Measurements from ENCODE around the gene UBR2.
"Not testable (repeated sequence)": the region's sequence is repeated elsewhere in the genome, so short reads cannot be mapped to it uniquely, and the experiment has no call there.

UBR2 gene

DNA sequence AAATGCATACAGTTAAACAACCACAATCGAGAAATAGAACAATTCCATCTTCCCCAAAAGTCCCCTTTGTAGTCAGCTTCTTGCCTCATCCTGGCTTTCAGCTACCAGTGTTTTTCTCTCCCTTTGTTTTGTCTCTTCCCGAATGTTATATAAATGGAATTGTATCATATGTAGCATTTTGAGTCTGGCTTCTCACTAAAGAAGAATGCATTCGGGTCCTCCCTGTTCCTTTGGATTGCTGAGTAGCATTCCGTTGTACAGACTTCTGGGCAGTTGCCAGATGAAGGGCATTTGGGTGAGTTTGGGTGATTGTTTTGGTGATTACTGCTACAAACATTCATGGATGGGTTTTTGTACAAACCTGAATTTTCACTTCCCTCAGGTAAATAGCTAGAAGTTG is 130.8 kb downstream of the UBR2 start:
- DNase-seq, result peak; percentile 57

DNA sequence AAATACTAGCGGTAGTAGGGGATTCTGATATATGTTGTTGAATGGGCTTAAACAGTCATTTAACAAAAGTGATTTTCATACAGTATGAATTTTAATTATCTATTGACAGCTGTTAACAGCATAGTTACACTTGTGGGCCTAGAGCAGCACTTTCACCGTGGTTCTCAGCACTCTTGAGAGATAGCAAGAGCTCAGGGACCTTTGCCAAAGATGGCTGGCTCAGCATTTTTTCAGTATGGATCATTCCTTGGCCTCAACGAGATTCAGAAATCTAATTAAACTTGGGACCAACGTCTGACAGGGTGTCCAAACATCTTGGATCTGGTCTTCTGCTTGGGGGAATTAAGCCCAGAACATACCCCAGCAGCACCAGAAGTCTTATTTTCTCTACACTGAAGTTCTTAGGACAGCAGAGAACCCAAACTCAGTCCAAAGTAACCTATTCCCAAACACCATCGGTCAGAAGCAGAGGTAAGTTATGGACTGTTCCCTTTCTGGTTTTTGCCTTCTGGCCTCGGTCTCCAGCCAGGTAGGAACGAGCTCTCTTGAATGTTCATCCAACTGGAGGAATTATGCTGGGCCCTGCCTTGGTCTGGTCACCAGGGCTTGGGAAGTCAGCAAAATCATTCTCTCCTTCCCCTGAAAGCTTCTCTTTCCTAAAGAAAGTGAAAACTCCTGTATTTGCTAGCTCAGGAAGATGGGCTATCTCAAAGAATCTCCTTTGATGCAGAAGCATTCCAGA is 132.9 kb downstream of the UBR2 start:
- DNase-seq, result no peak

DNA sequence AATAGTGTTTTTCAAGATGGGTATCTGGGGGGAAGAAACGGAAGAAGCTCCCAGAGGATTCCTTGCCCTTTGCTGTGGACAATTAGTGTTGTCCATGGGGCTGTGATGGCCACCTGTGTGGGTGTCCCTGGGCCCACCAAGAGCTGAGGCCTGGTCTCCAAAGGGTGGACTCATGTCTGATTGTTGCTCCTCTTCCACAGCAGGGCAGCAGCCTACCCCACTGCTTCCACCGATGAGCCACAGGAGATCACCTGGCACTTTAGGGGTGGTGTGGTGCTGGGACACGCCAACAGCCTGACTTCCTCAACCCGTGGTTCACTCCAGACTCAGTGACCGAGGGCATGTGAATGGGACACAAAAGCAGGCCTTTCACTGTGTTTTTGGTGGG is 133.4 kb downstream of the UBR2 start:
- DNase-seq, result no peak

DNA sequence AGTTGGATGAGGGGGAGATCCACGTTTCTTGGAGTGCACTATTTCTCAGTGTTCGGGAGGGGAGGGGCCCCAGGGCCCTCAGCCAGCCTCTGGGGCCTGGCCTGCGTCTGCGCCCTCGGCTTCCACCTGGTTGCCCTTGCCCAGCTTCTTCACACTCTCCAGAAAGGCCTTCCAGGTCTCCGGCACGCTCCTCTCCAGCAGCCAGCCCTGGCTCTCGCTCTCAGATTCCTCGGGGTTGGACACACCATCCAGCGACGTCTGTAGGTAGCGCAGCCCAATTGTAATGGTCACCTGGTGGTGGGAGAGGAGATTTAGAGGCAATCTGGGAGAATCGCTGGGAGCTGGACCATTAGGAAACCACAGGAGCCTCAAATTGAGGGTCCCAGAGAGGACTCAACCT is 134.4 kb downstream of the UBR2 start:
- no peak for DNase-seq

DNA sequence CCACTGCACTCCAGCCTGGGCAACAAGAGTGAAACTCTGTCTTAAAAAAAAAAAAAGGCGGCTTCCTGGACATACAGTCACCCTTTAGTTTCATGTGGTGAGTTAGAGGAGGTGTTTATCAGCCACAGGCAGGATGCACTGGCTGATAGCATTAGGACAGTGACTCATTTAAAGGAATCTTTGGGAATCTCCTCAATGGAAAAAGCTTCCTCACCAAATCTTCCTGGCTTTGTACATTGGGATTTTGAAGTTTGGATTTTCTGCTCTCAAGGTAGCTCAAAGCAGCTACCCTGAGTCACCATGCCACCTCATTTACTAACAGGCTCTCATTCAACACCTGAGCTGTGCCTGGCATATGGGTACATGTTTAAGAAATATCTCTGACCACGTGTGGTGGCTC is 138.4 kb downstream of the UBR2 start:
- DNase-seq, result peak; percentile 89

DNA sequence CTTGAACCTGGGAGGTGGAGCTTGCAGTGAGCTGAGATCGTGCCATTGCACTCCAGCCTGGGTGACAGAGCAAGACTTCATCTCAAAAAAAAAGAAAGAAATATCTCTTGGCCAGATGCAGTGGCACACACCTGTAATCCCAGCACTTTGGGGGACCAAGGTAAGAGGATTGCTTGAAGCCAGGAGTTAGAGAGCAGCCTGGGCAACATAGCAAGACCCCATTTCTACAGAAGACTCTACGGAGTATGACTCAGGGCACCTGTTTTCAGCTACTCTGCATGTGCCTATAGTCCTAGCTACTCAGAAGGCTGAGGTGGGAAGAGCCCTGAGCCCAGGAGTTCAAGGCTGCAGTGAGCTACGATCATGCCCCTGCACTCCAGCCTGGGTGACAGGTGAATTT is 139.0 kb downstream of the UBR2 start:
- not testable (repeated sequence) for DNase-seq

DNA sequence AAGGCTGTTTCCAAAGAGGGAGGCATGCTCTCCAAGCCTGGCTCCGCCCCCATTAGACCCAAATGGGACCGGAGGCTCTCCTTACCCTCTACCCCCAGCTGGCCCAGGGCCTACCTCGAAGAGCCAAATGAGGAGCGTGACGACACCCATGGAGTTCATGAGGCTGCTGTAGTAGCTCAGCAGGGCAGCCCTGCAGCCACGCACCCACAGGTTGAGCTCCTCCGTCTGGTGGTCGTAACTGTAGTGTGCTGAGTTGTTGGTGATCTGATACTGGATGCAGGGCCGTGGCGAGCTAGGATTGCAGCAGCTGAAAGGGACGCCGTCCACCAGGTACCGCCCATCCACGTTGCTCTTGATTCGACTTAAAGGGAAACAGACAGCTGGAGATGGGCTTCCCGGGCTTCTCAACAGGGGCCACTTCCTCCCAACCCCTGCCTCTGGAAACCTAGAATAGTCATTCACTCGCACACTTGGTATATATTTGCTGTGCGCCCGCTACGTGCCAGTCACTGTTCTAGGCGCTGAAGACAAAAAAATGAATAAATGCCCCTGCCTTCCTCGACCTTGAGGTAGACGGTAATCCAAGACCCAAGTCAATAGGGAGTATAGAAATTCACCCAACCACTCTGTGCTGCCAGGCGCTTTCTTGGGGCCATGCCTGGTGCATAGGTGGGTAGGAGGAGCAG is 140.6 kb downstream of the UBR2 start:
- DNase-seq, result no peak

DNA sequence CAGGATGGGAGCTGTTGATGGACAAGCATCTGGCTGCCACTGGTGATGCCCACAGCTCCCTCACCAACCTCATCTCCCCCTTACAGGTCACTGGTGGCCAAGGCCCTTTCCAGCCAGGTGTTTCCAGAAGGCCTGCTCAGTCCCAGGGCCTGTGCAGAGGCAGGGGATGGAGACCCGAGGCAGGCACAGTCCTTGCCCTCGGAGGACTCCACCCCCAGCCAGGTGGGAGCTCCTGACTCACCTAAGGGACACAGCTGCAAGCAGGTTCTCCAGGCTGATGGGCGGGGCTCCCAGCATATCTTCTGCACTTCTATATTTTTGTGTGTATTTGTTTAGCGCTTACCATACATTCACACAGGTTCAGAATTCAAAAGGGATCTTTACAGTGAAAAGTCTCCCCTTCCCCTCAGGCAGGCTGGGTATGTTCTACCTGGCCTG is 141.1 kb downstream of the UBR2 start:
- no peak for DNase-seq

DNA sequence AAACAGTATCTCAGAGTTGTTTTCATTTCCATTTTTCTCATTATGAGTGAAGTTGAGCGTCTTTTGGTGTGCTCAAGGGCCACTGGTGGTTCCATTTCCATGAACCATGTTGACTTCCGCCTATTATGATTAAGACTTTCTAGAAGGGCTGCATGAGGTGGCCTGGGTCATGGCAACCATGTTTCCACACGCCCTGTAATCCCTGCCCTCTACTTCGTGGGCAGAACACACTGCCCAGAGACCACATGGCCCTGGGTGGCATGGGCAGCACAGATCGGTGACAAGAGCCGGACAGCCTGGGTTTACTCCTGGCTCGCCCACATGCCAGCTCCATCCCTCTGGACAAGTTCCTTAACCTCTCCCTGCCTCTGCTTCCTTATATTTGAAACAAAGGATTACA is 143.8 kb downstream of the UBR2 start:
- no peak for DNase-seq

DNA sequence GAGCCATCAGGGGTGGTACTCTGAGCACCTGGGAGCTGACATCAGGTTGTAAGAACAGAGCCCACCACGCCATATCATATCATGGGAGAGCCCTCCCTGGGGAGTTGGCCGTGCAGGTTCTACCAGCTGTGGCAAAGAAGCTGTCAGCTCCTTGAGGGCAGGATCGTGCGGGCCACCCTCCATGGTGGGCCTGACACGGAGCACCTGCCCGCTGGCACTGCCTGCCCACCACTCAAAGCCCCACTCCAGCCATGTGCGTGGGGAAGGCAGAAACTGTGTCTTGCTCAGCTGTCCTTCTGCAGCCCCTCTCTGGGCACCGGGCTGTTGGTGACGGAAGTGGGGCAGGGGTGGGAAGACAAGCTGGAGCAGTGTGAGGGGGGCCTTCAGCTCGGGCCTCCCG is 144.3 kb downstream of the UBR2 start:
- DNase-seq, result no peak

DNA sequence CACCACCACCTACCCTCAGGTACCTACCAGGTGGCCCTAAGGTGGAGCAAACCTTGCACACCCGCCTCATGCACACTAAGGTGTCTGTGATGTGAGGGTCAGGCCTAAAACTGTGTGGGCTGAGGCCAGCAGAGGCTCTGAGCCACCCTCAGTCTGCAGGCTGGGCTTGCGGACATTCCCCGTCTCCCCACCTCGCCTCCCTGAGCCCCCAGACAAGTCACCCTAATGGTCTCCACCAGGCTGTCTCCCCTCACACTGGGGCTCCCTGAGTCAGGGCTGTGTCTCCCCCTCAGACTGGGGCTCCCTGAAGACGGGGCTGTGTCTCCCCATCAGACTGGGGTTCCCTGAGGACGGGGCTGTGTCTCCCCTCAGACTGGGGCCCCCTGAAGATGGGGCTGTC is 146.0 kb downstream of the UBR2 start:
- no peak for DNase-seq

DNA sequence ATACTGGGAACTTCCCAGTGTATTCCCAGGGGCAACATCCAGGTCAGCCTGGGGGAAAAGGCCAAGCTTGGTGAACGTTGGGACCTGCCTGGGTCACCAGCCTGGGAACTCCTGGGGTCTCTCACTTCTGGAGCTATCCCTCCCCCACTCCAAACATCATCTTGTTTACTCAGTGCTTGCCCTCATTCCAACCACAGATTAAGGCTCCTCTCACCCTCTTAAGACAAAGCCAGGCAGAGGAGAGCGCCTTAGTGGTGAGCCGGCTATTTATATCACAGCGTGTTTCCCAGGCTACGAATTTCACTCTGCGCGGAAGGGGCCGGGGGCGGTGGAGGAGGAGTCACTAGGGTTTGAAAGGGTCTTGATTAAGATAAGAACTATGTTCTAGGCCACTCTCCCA is 146.5 kb downstream of the UBR2 start:
- DNase-seq, result no peak

DNA sequence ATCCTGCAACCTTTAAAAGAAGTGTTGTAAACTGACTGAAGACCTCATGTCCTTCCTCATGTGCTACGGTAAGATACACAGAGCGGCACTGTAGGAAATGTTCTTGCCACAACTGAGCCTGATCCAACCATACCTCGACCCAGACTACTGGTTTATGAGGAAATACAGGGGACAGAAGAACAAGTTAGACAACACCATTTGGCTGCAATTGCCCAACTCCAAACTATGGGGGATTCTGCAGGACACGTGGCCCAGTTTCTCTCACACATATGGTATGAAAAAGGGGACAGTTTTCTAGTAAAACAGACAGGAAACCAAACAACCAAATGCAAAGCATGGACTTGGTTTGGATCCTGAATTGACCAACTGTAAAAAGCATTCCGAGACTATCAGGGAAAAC is 148.1 kb downstream of the UBR2 start:
- no peak for DNase-seq

DNA sequence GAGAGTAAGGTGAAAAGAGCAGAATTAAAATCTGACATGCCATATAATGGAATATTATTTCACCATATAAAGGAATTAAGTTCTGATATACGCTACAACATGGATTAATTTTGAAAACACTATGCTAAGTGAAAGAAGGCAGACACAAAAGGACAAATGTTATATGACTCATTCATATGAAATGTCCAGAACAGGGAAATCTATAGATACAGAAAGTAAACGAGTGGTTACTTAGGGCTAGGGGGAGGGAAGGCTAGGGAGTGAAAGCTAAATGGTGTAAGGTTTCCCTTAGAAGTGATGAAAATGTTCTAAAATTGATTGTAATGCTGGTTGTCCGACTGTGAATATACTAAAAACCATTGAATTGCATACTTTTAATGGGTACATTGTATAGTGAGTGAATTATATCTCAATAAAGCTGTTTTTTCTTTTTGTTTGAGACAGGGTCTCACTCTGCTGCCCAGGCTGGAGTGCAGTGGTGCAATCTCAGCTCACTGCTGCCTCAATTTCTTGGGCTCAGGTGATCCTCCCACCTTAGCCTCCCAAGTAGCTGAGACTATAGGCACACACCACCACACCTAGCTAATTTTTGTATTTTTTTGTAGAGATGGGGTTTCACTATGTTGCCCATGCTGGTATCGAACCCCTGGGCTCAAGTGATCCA is 150.4 kb downstream of the UBR2 start:
- peak; percentile 45 for DNase-seq

DNA sequence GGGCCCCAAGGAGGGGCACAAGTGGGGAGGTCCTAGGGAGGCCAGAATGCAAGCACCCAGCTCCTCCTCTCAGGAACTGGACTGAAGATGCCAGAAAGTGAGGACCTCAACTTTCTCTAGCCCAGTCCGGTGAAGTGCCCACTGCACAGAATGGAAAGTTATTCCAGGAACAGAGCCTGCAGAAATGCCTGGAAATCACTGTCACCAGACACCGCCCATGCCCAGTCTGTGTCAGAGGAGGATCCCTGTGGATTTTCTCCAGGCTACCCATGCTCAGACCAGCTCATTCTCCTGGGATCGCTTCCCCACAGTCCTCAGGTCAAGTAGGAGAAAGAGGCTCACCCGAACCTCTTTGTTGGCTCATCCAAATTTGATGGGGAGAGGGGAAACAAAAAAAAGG is 152.0 kb downstream of the UBR2 start:
- no peak for DNase-seq

DNA sequence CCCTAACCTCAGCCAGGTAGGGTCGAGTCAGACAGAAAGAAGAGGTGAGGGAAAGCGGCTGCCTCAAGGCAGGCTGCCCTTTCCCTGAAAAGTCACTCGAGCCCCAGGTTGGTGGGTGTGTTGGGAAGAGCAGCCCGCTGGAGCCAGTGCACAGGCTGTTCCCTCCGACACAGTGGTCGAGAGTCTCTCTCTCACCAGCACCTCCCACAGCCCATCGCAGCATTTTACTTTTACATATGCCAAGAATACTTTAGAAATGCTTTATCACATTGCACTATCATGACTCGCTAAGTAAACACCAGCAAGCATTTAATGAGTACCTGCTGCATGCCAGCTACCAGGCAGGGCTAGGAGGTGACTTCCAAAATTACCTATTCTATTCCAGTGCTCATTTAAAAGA is 156.9 kb downstream of the UBR2 start:
- DNase-seq, result peak; percentile 62

DNA sequence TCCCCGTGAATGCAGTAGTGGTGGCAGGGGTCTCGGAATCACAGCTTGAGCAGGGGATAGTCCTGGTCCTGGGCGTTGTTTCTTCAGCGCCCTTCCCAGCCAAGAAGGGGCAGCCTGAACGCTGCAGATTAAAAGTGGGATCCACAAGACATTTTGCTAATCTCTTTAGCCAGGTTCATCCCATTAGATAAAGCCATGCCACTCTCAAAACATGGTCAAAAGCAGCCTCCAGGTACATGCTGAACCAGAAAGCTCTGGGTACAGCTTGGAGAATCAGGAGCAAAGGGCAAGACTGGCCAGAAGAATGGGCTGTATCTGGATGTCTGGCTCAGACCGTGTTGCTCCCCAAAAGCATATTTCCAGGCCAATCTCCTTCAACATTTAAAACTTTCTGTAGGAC is 158.7 kb downstream of the UBR2 start, which contains the start of gene PRPH2:
Gene PRPH2 (minus strand): TSS at position 101 of the 400 bp plus-strand sequence. CDS start 263 bp downstream, outside the sequence.
- DNase-seq, result no peak

DNA sequence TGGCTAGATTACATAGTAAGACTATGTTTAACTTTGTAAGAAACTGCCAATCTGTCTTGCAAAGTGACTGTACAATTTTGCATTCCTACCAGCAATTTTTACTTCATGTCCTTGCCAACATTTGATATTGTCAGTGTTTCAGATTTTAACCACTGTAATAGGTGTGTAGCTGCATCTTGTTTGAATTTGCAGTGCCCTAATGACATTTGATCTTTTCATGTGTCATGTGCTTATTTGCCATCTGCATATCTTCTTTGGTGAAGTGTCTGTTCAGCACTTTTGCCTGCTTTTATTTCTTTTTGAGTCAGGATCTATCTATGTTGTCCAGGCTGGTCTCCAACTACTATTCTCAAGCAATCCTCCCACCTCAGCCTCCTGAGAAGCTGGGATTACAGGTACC is 161.0 kb downstream of the UBR2 start:
- DNase-seq, result no peak

DNA sequence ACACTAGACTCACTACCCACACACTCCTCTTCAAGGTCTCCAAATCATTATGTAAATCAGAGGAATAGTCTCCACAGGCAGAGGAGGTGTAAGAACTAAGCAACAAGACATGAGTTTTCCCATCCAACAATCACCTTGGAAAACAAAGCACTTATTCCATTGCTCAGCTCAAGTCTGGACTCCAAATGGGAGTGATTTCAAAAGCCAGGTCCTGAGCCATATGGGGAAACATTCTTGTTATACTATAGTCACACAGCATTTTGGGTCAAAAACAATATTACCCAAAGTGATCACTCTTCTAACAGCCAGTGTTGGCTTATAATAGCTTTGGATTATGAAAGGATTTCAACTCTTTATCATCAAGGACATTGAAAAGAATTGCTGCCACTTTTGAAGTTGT is 162.2 kb downstream of the UBR2 start:
- DNase-seq, result no peak

DNA sequence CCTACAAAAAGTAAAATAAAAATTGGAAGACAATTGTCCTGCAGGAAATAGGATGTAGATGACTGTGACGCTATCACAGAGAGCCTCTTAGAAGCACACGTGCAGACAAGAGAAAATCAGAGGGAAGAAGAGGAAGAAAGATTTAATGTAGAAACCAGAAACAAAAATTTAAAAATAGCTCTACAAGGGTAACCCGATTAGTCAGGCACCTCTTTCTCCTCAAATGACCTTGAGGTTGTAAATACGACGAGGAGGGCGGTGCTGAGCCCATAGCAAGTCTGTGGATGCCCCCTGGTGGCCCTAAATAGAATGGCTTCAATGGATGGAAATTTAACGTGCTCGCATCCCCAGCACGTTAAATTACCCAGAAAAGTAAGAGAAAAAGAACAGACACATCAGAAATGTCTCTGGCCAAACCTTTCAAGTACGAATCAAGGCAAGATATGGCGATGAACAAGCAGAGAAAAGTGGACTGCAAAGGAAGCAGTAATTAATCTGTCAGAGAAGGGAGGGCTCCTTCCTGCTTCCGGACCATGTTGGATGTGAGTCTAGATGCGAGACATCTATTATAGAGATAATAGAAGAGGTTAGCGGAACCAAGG is 162.8 kb downstream of the UBR2 start:
- DNase-seq, result peak; percentile 55

DNA sequence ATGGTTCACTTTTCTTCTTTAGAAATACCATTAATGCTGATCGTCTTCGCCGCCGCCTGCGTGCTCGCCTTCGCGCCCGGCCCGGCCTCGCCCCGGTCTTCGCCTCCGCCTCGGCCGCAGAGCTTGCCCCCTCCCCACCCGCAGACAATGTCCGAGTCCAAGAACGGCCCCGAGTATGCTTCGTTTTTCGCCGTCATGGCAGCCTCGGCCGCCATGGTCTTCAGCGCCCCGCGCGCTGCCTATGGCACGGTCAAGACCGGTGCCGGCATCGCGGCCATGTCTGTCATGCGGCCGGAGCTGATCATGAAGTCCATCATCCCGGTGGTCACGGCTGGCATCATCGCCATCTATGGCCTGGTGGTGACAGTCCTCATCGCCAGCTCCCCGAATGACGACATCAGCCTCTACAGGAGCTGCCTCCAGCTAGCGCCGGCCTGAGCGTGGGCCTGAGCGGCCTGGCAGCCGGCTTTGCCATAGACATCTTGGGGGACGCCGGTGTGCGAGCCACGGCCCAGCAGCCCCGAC is 163.3 kb downstream of the UBR2 start:
- DNase-seq, result no peak

DNA sequence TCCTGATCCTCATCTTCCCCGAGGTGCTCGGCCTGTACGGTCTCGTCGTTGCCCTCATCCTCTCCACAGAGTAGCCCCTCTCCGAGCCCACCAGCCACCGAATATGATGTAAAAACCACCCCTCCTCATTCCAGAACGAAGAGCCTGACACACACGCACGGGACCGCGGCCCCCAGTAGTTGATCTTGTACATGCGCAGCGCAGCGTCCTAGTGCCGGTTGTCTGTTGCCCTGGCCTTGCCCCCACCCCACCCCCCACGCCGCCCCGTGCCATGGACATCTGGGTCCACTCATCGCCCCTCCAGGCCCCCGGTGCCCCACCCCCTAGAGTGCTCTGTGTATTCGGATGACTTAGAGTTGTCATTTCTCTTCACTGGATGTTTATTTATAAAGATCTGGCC is 163.8 kb downstream of the UBR2 start:
- DNase-seq, result no peak

DNA sequence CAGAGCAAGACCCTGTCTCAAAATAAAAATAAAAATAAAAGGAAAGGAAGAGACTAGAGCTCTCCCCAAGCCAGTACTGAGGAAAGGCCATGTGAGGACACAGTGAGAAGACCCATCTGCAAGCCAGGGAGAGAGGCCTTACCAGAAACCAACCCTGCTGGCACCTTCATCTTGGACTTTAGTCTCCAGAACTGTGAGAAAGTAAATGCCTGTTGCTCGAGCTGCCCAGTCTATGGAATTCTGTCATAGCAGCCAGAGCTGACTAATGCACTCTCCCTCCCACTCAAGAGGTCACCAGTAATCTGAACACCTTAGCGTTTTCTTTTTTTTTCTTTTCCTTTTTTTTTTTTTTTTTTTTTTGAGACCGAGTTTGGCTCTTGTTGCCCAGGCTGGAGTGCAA is 165.9 kb downstream of the UBR2 start:
- no peak for DNase-seq

All from NCI-H226 (cell line).